Parathyroid adenoma (tissue), 2 donors: ENCODE measurements around the gene GALNTL6.

Experiments used
- H2AFZ ChIP-seq: fragments of 300-600 bp; sonication (generic); one replicate; pipeline ENCODE4 v1.7.0; 2017; ENCODE audit warnings: antibody characterized with exemption, mild to moderate bottlenecking
- H3K27ac ChIP-seq: fragments of 300-600 bp; sonication (generic); one replicate; pipeline ENCODE4 v1.7.0; 2017
- H3K27me3 ChIP-seq: fragments of 300-600 bp; sonication (generic); one replicate; pipeline ENCODE4 v1.7.0; 2017; ENCODE audit warnings: low read length; ENCODE audit not compliant: control insufficient read depth, insufficient read depth
- H3K36me3 ChIP-seq: fragments of 300-600 bp; sonication (generic); one replicate; pipeline ENCODE4 v1.7.0; 2017; ENCODE audit warnings: low read length; ENCODE audit not compliant: control insufficient read depth, insufficient read depth
- H3K4me1 ChIP-seq: fragments of 300-600 bp; sonication (generic); one replicate; pipeline ENCODE4 v1.7.0; 2017; ENCODE audit warnings: control low read depth
- H3K4me2 ChIP-seq: fragments of 300-600 bp; sonication (generic); one replicate; pipeline ENCODE4 v1.7.0; 2017; ENCODE audit warnings: low read length
- H3K4me3 ChIP-seq: fragments of 300-600 bp; sonication (generic); one replicate; pipeline ENCODE4 v1.7.0; 2017; ENCODE audit warnings: low read depth, low read length
- H3K79me2 ChIP-seq: fragments of 300-600 bp; sonication (generic); one replicate; pipeline ENCODE4 v1.7.0; 2017; ENCODE audit warnings: control low read depth
- H3K9ac ChIP-seq: fragments of 300-600 bp; sonication (generic); one replicate; pipeline ENCODE4 v1.7.0; 2017; ENCODE audit warnings: mild to moderate bottlenecking
- H3K9me3 ChIP-seq: fragments of 300-600 bp; sonication (generic); one replicate; pipeline ENCODE4 v1.7.0; 2017; ENCODE audit warnings: low read length; ENCODE audit not compliant: control insufficient read depth
- CTCF ChIP-seq: fragments of 300-600 bp; sonication (generic); IDR thresholded peaks from one replicate; pipeline ENCODE4 v1.7.0; 2017; ENCODE audit warnings: antibody characterized with exemption, mild to moderate bottlenecking
- donor health status: primary hyperparathyroidism.

Gene GALNTL6

GRCh38 chr4:172649143-172649542, 835.9 kb downstream of the GALNTL6 start:
- Histone ChIP-seq H3K9me3 (no peaks in the 10 kb centered on the region), H3K36me3 (no peaks in the 10 kb centered on the region), H3K27ac (no peak overlapping the region), H3K4me3 (no peak overlapping the region), H3K4me1 (no peaks in the 10 kb centered on the region), H3K27me3 (no peaks in the 10 kb centered on the region), H3K79me2 (no peaks in the 10 kb centered on the region), H2AFZ (no peak overlapping the region), H3K4me2 (no peak overlapping the region), H3K9ac (no peak overlapping the region)
- TF ChIP-seq CTCF, result no peak

- Histone ChIP-seq H3K4me3 (no peak overlapping the region), H3K9me3 (no peaks in the 10 kb centered on the region), H3K27me3 (no peaks in the 10 kb centered on the region), H2AFZ (no peak overlapping the region), H3K36me3 (no peaks in the 10 kb centered on the region), H3K4me1 (no peaks in the 10 kb centered on the region), H3K9ac (no peak overlapping the region), H3K4me2 (no peak overlapping the region), H3K27ac (no peak overlapping the region), H3K79me2 (no peaks in the 10 kb centered on the region)
- no peak for TF ChIP-seq CTCF
These were observed 837.7 kb downstream of the GALNTL6 start for GRCh38 chr4:172650758-172651530.

GRCh38 chr4:172651961-172652360, 838.8 kb downstream of the GALNTL6 start:
- H3K27ac ChIP-seq, result no peak overlapping the region
- no peak overlapping the region for H3K4me2 ChIP-seq
- H3K27me3 ChIP-seq, result no peaks in the 10 kb centered on the region
- no peaks in the 10 kb centered on the region for H3K36me3 ChIP-seq
- no peak overlapping the region for H2AFZ ChIP-seq
- H3K79me2 ChIP-seq, result no peaks in the 10 kb centered on the region
- no peaks in the 10 kb centered on the region for H3K4me1 ChIP-seq
- no peak overlapping the region for H3K9ac ChIP-seq
- H3K9me3 ChIP-seq, result no peaks in the 10 kb centered on the region
- no peak for TF ChIP-seq CTCF
- no peak overlapping the region for H3K4me3 ChIP-seq

- no peak overlapping the region for H3K27ac ChIP-seq
- H3K4me2 ChIP-seq, result no peak overlapping the region
- no peak overlapping the region for H3K4me3 ChIP-seq
- no peaks in the 10 kb centered on the region for H3K9me3 ChIP-seq
- H3K36me3 ChIP-seq, result no peaks in the 10 kb centered on the region
- H2AFZ ChIP-seq, result no peak overlapping the region
- no peak for TF ChIP-seq CTCF
- no peak overlapping the region for H3K9ac ChIP-seq
- no peaks in the 10 kb centered on the region for H3K4me1 ChIP-seq
- no peaks in the 10 kb centered on the region for H3K27me3 ChIP-seq
- no peaks in the 10 kb centered on the region for H3K79me2 ChIP-seq
These were observed 839.2 kb downstream of the GALNTL6 start for GRCh38 chr4:172652369-172652768.

DNA sequence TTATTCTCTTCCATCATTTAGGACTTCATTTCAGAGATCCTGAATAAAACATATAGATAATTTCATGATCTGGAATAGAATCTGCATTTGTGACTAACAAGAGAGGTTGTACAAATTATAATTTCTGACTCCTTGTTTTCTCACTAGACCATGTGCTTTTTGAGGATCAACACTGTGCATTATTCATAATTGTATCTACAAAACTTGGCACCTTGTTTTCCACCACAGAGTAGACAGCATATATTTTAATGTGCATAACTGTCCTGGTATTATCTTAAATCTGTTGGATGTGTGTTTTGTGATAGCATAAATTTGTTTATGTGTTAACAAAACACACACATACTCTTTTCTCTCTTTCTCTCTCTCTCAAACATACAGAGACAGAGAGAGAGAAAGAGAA, 840.5 kb downstream of the GALNTL6 start:
- TF ChIP-seq CTCF, result no peak
- H3K36me3 ChIP-seq, result no peaks in the 10 kb centered on the region
- H3K9ac ChIP-seq, result no peak overlapping the region
- H3K79me2 ChIP-seq, result no peaks in the 10 kb centered on the region
- H3K4me2 ChIP-seq, result no peak overlapping the region
- H3K4me1 ChIP-seq, result no peaks in the 10 kb centered on the region
- H3K9me3 ChIP-seq, result no peaks in the 10 kb centered on the region
- no peak overlapping the region for H3K4me3 ChIP-seq
- no peak overlapping the region for H2AFZ ChIP-seq
- H3K27ac ChIP-seq, result no peak overlapping the region
- H3K27me3 ChIP-seq, result no peaks in the 10 kb centered on the region
